Stimulated activated CD4-positive, alpha-beta T cell treated with anti-CD3 and anti-CD28 coated beads, TNF-alpha, amount 100 ng/mL, for 24 hours (primary cell): ENCODE measurements around the gene CNOT6.
"Not testable (repeated sequence)": the region's sequence is repeated elsewhere in the genome, so short reads cannot be mapped to it uniquely, and the experiment has no call there.

Experiments
- DNase-seq, 3 experiments: peaks; one replicate each; pipeline ENCODE4 v3.0.0-alpha.2; 2020; ENCODE audit warnings: low read depth in 3 of 3

The CNOT6 gene

GRCh38 chr5:180494060-180494509 lies at the start of gene CNOT6:
TSS of gene CNOT6 (plus strand) at chr5:180494379. CDS start at chr5:180529277, 34,898 bp downstream.
- peak; percentile 87 to 92 (median 87) for DNase-seq

GRCh38 chr5:180454752-180455151 lies 39.4 kb upstream of the CNOT6 start:
- DNase-seq: no peak

GRCh38 chr5:180455872-180456271 lies 38.3 kb upstream of the CNOT6 start:
- DNase-seq: no peak

GRCh38 chr5:180456792-180457191 lies 37.4 kb upstream of the CNOT6 start:
- DNase-seq: no peak

- DNase-seq: not testable (repeated sequence)
Observed at GRCh38 chr5:180458852-180459673, 35.1 kb upstream of the CNOT6 start.

- not testable (repeated sequence) for DNase-seq
Observed at GRCh38 chr5:180459674-180460142, 34.5 kb upstream of the CNOT6 start.

GRCh38 chr5:180460834-180461233 lies 33.3 kb upstream of the CNOT6 start:
- DNase-seq: no peak

GRCh38 chr5:180461303-180461702 lies 32.9 kb upstream of the CNOT6 start:
- no peak for DNase-seq

- no peak for DNase-seq
Observed at GRCh38 chr5:180463216-180463900, 30.8 kb upstream of the CNOT6 start.

- no peak for DNase-seq
Observed at GRCh38 chr5:180463916-180464602, 30.1 kb upstream of the CNOT6 start.

- DNase-seq: no peak
Observed at GRCh38 chr5:180464603-180464970, 29.6 kb upstream of the CNOT6 start.

- not testable (repeated sequence) for DNase-seq
Observed at GRCh38 chr5:180465052-180465451, 29.1 kb upstream of the CNOT6 start.

- no peak for DNase-seq
Observed at GRCh38 chr5:180466316-180466715, 27.9 kb upstream of the CNOT6 start.

- DNase-seq: no peak
Observed at GRCh38 chr5:180467028-180467975, 26.9 kb upstream of the CNOT6 start.

- no peak for DNase-seq
Observed at GRCh38 chr5:180467989-180468731, 26.0 kb upstream of the CNOT6 start.

GRCh38 chr5:180468732-180469585 lies 25.2 kb upstream of the CNOT6 start:
- no peak for DNase-seq

GRCh38 chr5:180469586-180469865 lies 24.7 kb upstream of the CNOT6 start:
- no peak for DNase-seq

GRCh38 chr5:180469866-180470265 lies 24.3 kb upstream of the CNOT6 start:
- DNase-seq: no peak

- no peak for DNase-seq
Observed at GRCh38 chr5:180470361-180470760, 23.8 kb upstream of the CNOT6 start.
